K562 (cell line): ENCODE data around the gene GRPEL2. TPM values are rescaled to one million over a fixed set of nuclear protein-coding genes. Genes with fewer than 3 reads are reported as not detected.

Experiments used
- C11orf30 ChIP-seq: fragments of 450-650 bp; IDR thresholded peaks from 2 replicates; pipeline ENCODE4 v1.6.1; 2016; ENCODE audit warnings: low read depth, mild to moderate bottlenecking
- KAT7 ChIP-seq: sonication (generic); formaldehyde crosslinking; IDR thresholded peaks from 2 replicates; pipeline ENCODE4 v1.8.0; 2022; ENCODE audit warnings: missing genetic modification reagents, mild to moderate bottlenecking, borderline replicate concordance
- KDM2B ChIP-seq: fragments of 250-450 bp; sonication (Bioruptor Pico); IDR thresholded peaks from 2 replicates; pipeline ENCODE4 v1.8.0; 2021; ENCODE audit warnings: mild to moderate bottlenecking, moderate library complexity
- MEIS2 ChIP-seq: fragments of 450-650 bp; IDR thresholded peaks from 2 replicates; pipeline ENCODE4 v1.6.1; 2014; ENCODE audit warnings: mild to moderate bottlenecking; ENCODE audit not compliant: partially characterized antibody
- NCOA2 ChIP-seq, 2 experiments: fragments of 450-650 bp; IDR thresholded peaks; 2 replicates each; pipeline ENCODE4 v1.6.1; 2018; ENCODE audit warnings: mild to moderate bottlenecking in 2 of 2, moderate library complexity in 1 of 2; ENCODE audit not compliant: partially characterized antibody in 2 of 2
- NEUROD1 ChIP-seq: fragments of 150-350 bp; IDR thresholded peaks from 2 replicates; pipeline ENCODE4 v1.6.1; 2014; ENCODE audit warnings: borderline replicate concordance, low read length, low read depth; ENCODE audit not compliant: partially characterized antibody
- PCBP1 ChIP-seq: fragments of 200-400 bp; formaldehyde crosslinking; IDR thresholded peaks from 2 replicates; pipeline ENCODE4 v1.6.1; 2018; ENCODE audit warnings: mild to moderate bottlenecking, low read depth, low read length; ENCODE audit not compliant: poor library complexity, severe bottlenecking
- POLR3G ChIP-seq: IDR thresholded peaks from 2 replicates; pipeline ENCODE4 v1.6.1; 2011; ENCODE audit not compliant: insufficient read length, insufficient replicate concordance; ENCODE audit errors: extremely low read depth
- PRDM10 ChIP-seq: fragments of 450-650 bp; IDR thresholded peaks from 2 replicates; pipeline ENCODE4 v1.6.1; 2018; ENCODE audit not compliant: partially characterized antibody
- RBM25 ChIP-seq: fragments of 200-400 bp; formaldehyde crosslinking; IDR thresholded peaks from 2 replicates; pipeline ENCODE4 v1.6.1; 2018; ENCODE audit warnings: low read length, low read depth, moderate library complexity; ENCODE audit not compliant: severe bottlenecking
- RBM34 ChIP-seq: fragments of 200-400 bp; formaldehyde crosslinking; IDR thresholded peaks from 2 replicates; pipeline ENCODE4 v1.6.1; 2018; ENCODE audit warnings: low read length, borderline replicate concordance; ENCODE audit not compliant: insufficient read depth
- TAF7 ChIP-seq: fragments of 450-650 bp; IDR thresholded peaks from 2 replicates; pipeline ENCODE4 v1.6.1; 2016; ENCODE audit warnings: missing genetic modification characterization, missing compliant biosample characterization
- TEAD1 ChIP-seq, 2 experiments: fragments of 450-650 bp in 1 of 2; sonication (generic) in 1 of 2; formaldehyde crosslinking; IDR thresholded peaks; 2 replicates each; pipeline versions ENCODE4 v1.4.0 to v1.8.0; 2020 to 2022; ENCODE audit warnings: mild to moderate bottlenecking in 2 of 2, missing genetic modification reagents in 1 of 2
- ZNF41 ChIP-seq: fragments of 250-450 bp; sonication (Bioruptor Pico); conservative IDR thresholded peaks from 2 replicates; pipeline ENCODE4 v1.4.0; 2020; ENCODE audit warnings: mild to moderate bottlenecking
- ZNF589 ChIP-seq: fragments of 200-800 bp; sonication (Bioruptor generic); IDR thresholded peaks from 2 replicates; pipeline ENCODE4 v1.6.1; 2016; ENCODE audit warnings: low read depth, missing genetic modification characterization, missing compliant biosample characterization
- polyA plus RNA-seq, 8 experiments: library from polyadenylated mRNA; depleted of rRNA in 4 of 8; stranded (reverse) in 5 of 8; unstranded in 3 of 8; fragments of >200 nt; fragmentation: Nextera tagmentation in 2 of 8; fragmentation: Illumina TruSeq in 1 of 8; extraction: Ambion mirVana in 2 of 8; extraction: Trizol in 1 of 8; gene quantifications; 2 replicates each; pipeline versions ENCODE4 v1.2.1 to v1.2.3, GENCODE V29; 2011 to 2014; ENCODE audit warnings: inconsistent platforms in 1 of 8, missing spikeins in 1 of 8
- total RNA-seq, 7 experiments: library from RNA; depleted of rRNA in 6 of 7; stranded (reverse); fragments of >200 nt in 6 of 7; fragmentation: Illumina TruSeq in 2 of 7; extraction: Trizol in 2 of 7; gene quantifications; 2 replicates each; pipeline versions ENCODE4 v1.2.1 to v1.2.3, GENCODE V29; 2011 to 2021; ENCODE audit warnings: low replicate concordance in 1 of 7
- TF ChIP-seq, protein P1 (sequence below): sonication (generic); formaldehyde crosslinking; IDR thresholded peaks from 2 replicates; pipeline ENCODE4 v1.8.0; 2022; ENCODE audit warnings: missing genetic modification reagents, mild to moderate bottlenecking, moderate library complexity, borderline replicate concordance

The GRPEL2 gene
- total and polyA plus RNA-seq, 9 of the 15 experiments (the other 6 are each of a cell fraction or from before 2014, with no cell fraction given): 11.2 to 40.5 (median 25.8) TPM

DNA sequence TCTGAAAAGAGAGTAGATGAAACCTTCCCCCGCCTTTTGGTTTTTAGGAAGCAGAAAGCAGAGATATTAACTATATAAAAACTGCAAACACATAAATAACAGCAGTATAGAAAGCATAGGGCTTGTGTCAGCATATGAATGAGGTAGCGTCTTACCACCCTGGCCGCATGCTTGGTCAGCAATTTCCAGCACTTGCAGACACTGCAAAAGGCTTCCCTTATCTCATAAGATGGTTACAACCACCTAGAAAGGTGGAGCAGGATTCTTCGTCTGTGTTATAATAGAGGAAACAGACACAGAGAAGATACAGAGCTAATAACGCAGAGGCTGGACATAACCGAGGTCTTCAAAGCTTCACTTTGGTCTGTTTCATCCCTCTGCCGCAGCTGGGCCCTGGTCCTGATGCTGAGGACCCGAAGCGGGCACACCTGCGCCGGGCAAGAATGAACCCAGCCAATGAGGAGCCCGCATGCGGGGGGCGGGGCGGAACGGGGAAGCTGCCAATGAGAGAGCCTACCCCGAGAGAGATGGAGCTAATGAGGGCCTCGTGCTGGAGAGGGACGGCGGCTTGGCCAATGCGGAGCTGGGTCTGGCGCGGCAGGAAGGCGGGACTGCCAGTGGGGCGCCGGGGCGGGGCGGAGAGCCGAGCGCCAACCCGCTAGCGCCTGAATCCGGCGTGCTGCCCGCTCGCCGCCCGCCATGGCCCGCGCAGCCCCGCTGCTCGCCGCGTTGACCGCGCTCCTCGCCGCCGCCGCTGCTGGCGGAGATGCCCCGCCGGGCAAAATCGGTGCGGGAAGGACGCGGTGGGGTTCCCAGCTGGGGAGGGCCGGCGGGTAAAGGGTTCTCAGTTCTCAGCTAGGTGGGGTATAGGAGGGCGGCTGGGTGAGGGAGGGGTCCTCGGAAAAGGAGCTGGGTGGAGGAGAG is 12.3 kb downstream of the GRPEL2 start, which contains the start of gene PCYOX1L (continued):
- no peak for TF ChIP-seq POLR3G
- TF ChIP-seq ZNF589 (CRISPR knock-in tag): 0 out of 2 replicates have a peak, but pooled peaks have one; percentile 20
- TF ChIP-seq RBM25: peak; percentile 95
- peak; percentile 73 for TF ChIP-seq PCBP1
- peak; percentile 92; the same call in 1 of the 2 replicates for TF ChIP-seq KAT7 (CRISPR knock-in tag)
- 0 out of 2 replicates have a peak, but pooled peaks have one; percentile 68 for TF ChIP-seq KDM2B (CRISPR knock-in tag)
- TF ChIP-seq PRDM10: peak; percentile 99
- no peak for TF ChIP-seq ZNF41 (CRISPR knock-in tag)
- TF ChIP-seq C11orf30: peak; percentile 99
- peak; percentile 73 for TF ChIP-seq NEUROD1
- no peak for TF ChIP-seq NCOA2 (IDR thresholded peaks at IDR 0.05; ENCODE audit: partially characterized antibody in 2 of 2)
- TF ChIP-seq TAF7: no peak
- peak; percentile 23 to 50; a peak in 1 of 4 replicates for TF ChIP-seq TEAD1 (CRISPR knock-in tag; IDR thresholded peaks at IDR 0.05)
- TF ChIP-seq RBM34: no peak
- TF ChIP-seq, protein P1, sequence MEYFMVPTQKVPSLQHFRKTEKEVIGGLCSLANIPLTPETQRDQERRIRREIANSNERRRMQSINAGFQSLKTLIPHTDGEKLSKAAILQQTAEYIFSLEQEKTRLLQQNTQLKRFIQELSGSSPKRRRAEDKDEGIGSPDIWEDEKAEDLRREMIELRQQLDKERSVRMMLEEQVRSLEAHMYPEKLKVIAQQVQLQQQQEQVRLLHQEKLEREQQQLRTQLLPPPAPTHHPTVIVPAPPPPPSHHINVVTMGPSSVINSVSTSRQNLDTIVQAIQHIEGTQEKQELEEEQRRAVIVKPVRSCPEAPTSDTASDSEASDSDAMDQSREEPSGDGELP (CRISPR knock-in tag): peak; percentile 39
- peak; percentile 13 for TF ChIP-seq MEIS2
